Lung (tissue), 12 donors: ENCODE data around the gene FIGLA. TPM values are rescaled to one million over a fixed set of nuclear protein-coding genes. Genes with fewer than 3 reads are reported as not detected.
"Not testable (repeated sequence)": the region's sequence is repeated elsewhere in the genome, so short reads cannot be mapped to it uniquely, and the experiment has no call there.

ENCODE experiments used
- ATAC-seq: fragments of 200-7000 bp; cut with Tn5 transposase; one replicate; pipeline ENCODE4 v1.9.1; 2020; ENCODE audit warnings: moderate number of reproducible peaks; ENCODE audit not compliant: insufficient read depth, low FRiP score
- DNase-seq, 3 donors: peaks; one replicate each; pipeline ENCODE4 v3.0.0-alpha.2; 2013 to 2017
- H3K27ac ChIP-seq, 2 donors: one replicate each; pipeline ENCODE4 v1.5.1; 2013; ENCODE audit warnings: mild to moderate bottlenecking in 2 of 2, moderate library complexity in 2 of 2, control low read depth in 1 of 2, inconsistent platforms in 1 of 2, low read depth in 1 of 2, low read length in 1 of 2
- H3K27me3 ChIP-seq, 3 donors: one replicate each; pipeline ENCODE4 v1.5.1; 2013; ENCODE audit warnings: low read length in 2 of 3; ENCODE audit not compliant: control insufficient read depth in 3 of 3, insufficient read depth in 3 of 3
- H3K36me3 ChIP-seq, 4 donors: one replicate each; pipeline ENCODE4 v1.5.1; 2013; ENCODE audit warnings: low read length in 4 of 4, mild to moderate bottlenecking in 1 of 4, moderate library complexity in 1 of 4; ENCODE audit not compliant: control insufficient read depth in 4 of 4, insufficient read depth in 4 of 4
- H3K4me1 ChIP-seq, 5 donors: one replicate each; pipeline ENCODE4 v1.5.1; 2013; ENCODE audit warnings: low read length in 5 of 5, mild to moderate bottlenecking in 2 of 5, moderate library complexity in 1 of 5; ENCODE audit not compliant: control insufficient read depth in 5 of 5, insufficient read depth in 5 of 5
- H3K4me3 ChIP-seq: one replicate; pipeline ENCODE4 v1.5.1; 2013; ENCODE audit warnings: mild to moderate bottlenecking, control low read depth, moderate library complexity
- H3K9ac ChIP-seq, 2 donors: one replicate each; pipeline ENCODE4 v1.5.1; 2013; ENCODE audit warnings: low read length in 2 of 2, control low read depth in 1 of 2; ENCODE audit not compliant: insufficient read depth in 1 of 2
- H3K9me3 ChIP-seq, 4 donors: one replicate each; pipeline ENCODE4 v1.5.1; 2013; ENCODE audit warnings: low read length in 3 of 4, mild to moderate bottlenecking in 1 of 4, moderate library complexity in 1 of 4; ENCODE audit not compliant: control insufficient read depth in 4 of 4, insufficient read depth in 3 of 4
- CTCF ChIP-seq: IDR thresholded peaks from 2 replicates; pipeline ENCODE4 v1.5.1; 2012; ENCODE audit warnings: mild to moderate bottlenecking; ENCODE audit errors: control extremely low read depth, extremely low read depth
- WGBS, 2 donors: extraction: QIAGEN DNeasy Blood & Tissue Kit; methylation state at CpG; one replicate each; pipeline ENCODE4 v1.1.7; 2013; 5-methylcytosine and 5-hydroxymethylcytosine counted together
- polyA plus RNA-seq, 2 donors: library from polyadenylated mRNA; stranded (reverse); fragments of 200-250 nt; gene quantifications; one replicate each; pipeline ENCODE4 v1.2.1, GENCODE V29; 2013
- total RNA-seq, 2 donors: library from RNA; depleted of rRNA in 1 of 2; stranded (reverse); fragments of >200 nt in 1 of 2; gene quantifications; one replicate each; pipeline ENCODE4 v1.2.1, GENCODE V29; 2014 to 2021
- donor health status: control.
- donor health status: control.
- donor health status: Bipolar disorder and iron deficiency.
- donor health status: healthy.
- donor health status: DM: yes; HTN: yes; CAD: no.

FIGLA gene
- total and polyA plus RNA-seq, 4 donors, result 0.31 to 0.53 TPM; not detected in 2

DNA sequence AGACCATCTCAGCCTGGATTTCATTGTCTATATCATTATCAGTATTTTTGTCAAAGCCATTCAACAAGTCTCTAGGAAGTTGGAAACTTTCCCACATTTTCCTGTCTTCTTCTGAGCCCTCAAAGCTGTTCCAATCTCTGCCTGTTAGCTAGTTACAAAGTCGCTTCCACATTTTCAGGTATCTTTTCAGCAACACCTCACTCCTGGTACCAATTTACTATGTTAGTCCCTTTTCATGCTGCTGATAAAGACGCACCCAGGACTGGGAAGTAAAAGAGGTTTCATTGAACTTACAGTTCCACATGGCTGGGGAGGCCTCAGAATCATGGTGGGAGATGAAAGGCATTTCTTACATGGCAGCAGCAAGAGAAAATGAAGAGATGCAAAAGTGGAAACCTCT is 9.3 kb upstream of the FIGLA start:
- ATAC-seq, result no peak

DNA sequence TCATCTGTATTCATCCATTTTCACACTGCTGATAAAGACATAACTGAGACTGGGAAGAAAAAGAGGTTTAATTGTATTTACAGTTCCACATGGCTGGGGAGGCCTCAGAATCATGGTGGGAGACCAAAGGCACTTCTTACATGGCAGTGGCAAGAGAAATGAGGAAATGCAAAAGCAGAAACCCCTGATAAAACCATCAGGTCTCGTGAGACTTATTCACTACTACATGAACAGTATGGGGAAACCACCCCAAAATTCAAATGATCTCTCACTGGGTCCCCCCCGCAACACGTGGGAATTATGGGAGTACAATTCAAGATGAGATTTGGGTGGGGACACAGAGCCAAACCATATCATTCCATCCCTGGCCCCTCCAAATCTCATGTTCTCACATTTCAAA is 7.6 kb upstream of the FIGLA start:
- WGBS, 2 donors, result 81 to 85% methylated on average over 3 of the region's 3 CpGs

More for the DNA sequence above, 9.3 kb upstream of the FIGLA start:
- WGBS, 2 donors, result 91% methylated on average over 2 of the region's 2 CpGs
- Histone ChIP-seq H3K9ac (no peak overlapping the region), H3K27me3 (peaks cover 0 to 5% (median 0%) of the 10 kb centered on the region in 3 donors), H3K4me1 (peaks cover 0 to 2% (median 0%) of the 10 kb centered on the region in 5 donors), H3K4me3 (no peak overlapping the region), H3K36me3 (no peaks in the 10 kb centered on the region), H3K9me3 (peaks cover 0 to 13% (median 0%) of the 10 kb centered on the region in 4 donors), H3K27ac (no peak overlapping the region)
- DNase-seq, result no peak
- no peak for TF ChIP-seq CTCF

DNA sequence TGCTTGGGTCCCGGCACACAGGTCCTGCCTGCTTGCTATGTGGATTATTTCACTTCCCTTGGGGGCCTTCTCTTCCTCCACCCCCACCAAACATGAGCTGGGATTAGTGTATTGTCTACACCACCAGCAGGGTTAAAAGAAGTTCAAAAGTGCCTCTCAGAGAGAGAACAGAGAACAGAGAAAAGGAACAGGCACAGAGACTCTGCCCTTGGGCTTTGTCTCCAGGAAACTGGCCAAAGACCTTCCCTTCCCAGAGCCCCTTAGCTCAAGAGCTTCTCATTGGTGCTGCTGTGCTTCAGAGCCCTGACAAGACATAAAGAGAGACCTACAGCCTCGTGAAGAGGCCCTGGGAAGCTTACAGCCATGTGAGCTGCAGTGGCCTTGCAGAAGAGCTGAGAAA is 7.1 kb upstream of the FIGLA start:
- DNase-seq, result no peak
- ATAC-seq, result no peak
- H3K27me3 ChIP-seq, result peaks cover 0 to 20% (median 3%) of the 10 kb centered on the region in 3 donors
- H3K4me1 ChIP-seq, result peaks cover 0 to 2% (median 0%) of the 10 kb centered on the region in 5 donors
- no peak overlapping the region for H3K4me3 ChIP-seq
- peaks cover 0 to 16% (median 0%) of the 10 kb centered on the region in 4 donors for H3K9me3 ChIP-seq
- H3K36me3 ChIP-seq, result no peaks in the 10 kb centered on the region
- TF ChIP-seq CTCF, result no peak
- H3K9ac ChIP-seq, result no peak overlapping the region
- WGBS, 2 donors, result 51 to 53% methylated on average over 2 of the region's 2 CpGs
- no peak overlapping the region for H3K27ac ChIP-seq

More for the DNA sequence above, 7.6 kb upstream of the FIGLA start:
- not testable (repeated sequence) for ATAC-seq, H3K36me3 ChIP-seq, H3K4me1 ChIP-seq, H3K4me3 ChIP-seq, DNase-seq, H3K9ac ChIP-seq, H3K27ac ChIP-seq
- peaks cover 0 to 16% (median 0%) of the 10 kb centered on the region in 4 donors for H3K9me3 ChIP-seq
- H3K27me3 ChIP-seq, result peaks cover 0 to 18% (median under 1%) of the 10 kb centered on the region in 3 donors

- no peak for TF ChIP-seq CTCF
- peaks cover 0 to 29% (median 12%) of the 10 kb centered on the region in 3 donors for H3K27me3 ChIP-seq
These were observed 5.8 kb upstream of the FIGLA start for GRCh38 chr2:70796262-70796661.

More at GRCh38 chr2:70796262-70796661, 5.8 kb upstream of the FIGLA start:
- no peak overlapping the region for H3K4me3 ChIP-seq
- peaks cover 0 to 2% (median 0%) of the 10 kb centered on the region in 5 donors for H3K4me1 ChIP-seq
- DNase-seq (no peak), ATAC-seq (no peak)
- H3K27ac ChIP-seq, result no peak overlapping the region
- H3K36me3 ChIP-seq, result no peaks in the 10 kb centered on the region
- 78 to 83% methylated on average over 1 of the region's 1 CpG for WGBS, 2 donors
- no peak overlapping the region for H3K9ac ChIP-seq
- peaks cover 0 to 11% (median 0%) of the 10 kb centered on the region in 4 donors for H3K9me3 ChIP-seq
